NT2/D1 (cell line): ENCODE results near the gene OTOS.

Experiments
- DNase-seq: peaks from one replicate; pipeline ENCODE4 v3.0.0-alpha.2; 2011; ENCODE audit warnings: low read depth, low spot score
- H3K27me3 ChIP-seq: 2 replicates; pipeline ENCODE4 v1.6.0; 2011; ENCODE audit warnings: mild to moderate bottlenecking; ENCODE audit not compliant: insufficient read length, insufficient read depth
- H3K36me3 ChIP-seq: 2 replicates; pipeline ENCODE4 v1.6.1; 2011; ENCODE audit warnings: mild to moderate bottlenecking, low read length, mixed read lengths; ENCODE audit not compliant: insufficient read depth, insufficient read length
- H3K4me1 ChIP-seq: 2 replicates; pipeline ENCODE4 v1.5.1; 2011; ENCODE audit not compliant: insufficient read depth, insufficient read length
- H3K4me3 ChIP-seq: 2 replicates; pipeline ENCODE4 v1.5.1; 2011; ENCODE audit warnings: low read depth; ENCODE audit not compliant: insufficient read length
- H3K9ac ChIP-seq: 2 replicates; pipeline ENCODE4 v1.6.0; 2011; ENCODE audit warnings: low read depth; ENCODE audit not compliant: insufficient read length
- H3K9me3 ChIP-seq: 2 replicates; pipeline ENCODE4 v1.5.1; 2011; ENCODE audit warnings: mild to moderate bottlenecking, low read length; ENCODE audit not compliant: insufficient read depth
- SUZ12 ChIP-seq: IDR thresholded peaks from 2 replicates; pipeline ENCODE4 v1.6.1; 2011; ENCODE audit not compliant: insufficient read length, insufficient read depth; ENCODE audit errors: extremely low read depth
- YY1 ChIP-seq: IDR thresholded peaks from 2 replicates; pipeline ENCODE4 v1.6.1; 2011; ENCODE audit not compliant: insufficient read length, insufficient read depth
- ZNF274 ChIP-seq: IDR thresholded peaks from 2 replicates; pipeline ENCODE4 v1.6.1; 2011; ENCODE audit warnings: mild to moderate bottlenecking, low read depth, low read length

The OTOS gene

GRCh38 chr2:240142859-240143258 is 2.4 kb upstream of the OTOS start:
- Histone ChIP-seq H3K4me3 (no peak overlapping the region), H3K4me1 (peaks cover 19% of the 10 kb centered on the region), H3K36me3 (no peaks in the 10 kb centered on the region), H3K9me3 (no peaks in the 10 kb centered on the region), H3K27me3 (peaks cover 10% of the 10 kb centered on the region), H3K9ac (no peak overlapping the region)
- no peak for DNase-seq
- TF ChIP-seq YY1 (no peak), SUZ12 (no peak), ZNF274 (no peak)

DNA sequence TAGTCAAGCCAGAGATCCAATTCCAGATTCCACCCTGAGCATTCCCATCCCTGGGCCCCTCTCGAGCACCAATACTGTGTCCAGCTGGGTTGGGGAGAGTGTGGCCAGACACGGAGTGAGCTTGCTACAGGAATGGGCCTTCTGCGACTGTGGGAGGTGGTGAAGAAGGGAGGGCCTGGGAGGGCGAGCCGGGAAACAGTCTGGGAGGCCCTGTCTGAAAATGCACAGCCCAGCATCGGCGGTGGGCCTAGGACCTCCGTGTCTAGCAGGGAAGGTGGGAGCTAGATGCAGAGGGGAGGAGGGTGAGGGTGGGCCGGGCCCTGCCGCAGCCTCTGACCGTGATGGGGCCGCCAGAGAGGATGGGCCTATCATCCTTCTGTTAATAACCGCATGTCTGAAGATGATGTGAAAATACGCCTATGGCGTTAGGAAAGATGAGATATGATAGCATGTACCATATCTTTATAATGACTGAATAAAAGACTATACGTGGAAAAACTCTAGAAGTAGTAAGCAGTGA is 1.9 kb upstream of the OTOS start:
- H3K27me3 ChIP-seq, result peaks cover 16% of the 10 kb centered on the region
- H3K4me1 ChIP-seq, result peaks cover 19% of the 10 kb centered on the region
- TF ChIP-seq SUZ12 (no peak), ZNF274 (no peak)
- no peaks in the 10 kb centered on the region for H3K36me3 ChIP-seq
- H3K9me3 ChIP-seq, result no peaks in the 10 kb centered on the region
- no peak overlapping the region for H3K4me3 ChIP-seq
- no peak overlapping the region for H3K9ac ChIP-seq
- DNase-seq, result no peak

DNA sequence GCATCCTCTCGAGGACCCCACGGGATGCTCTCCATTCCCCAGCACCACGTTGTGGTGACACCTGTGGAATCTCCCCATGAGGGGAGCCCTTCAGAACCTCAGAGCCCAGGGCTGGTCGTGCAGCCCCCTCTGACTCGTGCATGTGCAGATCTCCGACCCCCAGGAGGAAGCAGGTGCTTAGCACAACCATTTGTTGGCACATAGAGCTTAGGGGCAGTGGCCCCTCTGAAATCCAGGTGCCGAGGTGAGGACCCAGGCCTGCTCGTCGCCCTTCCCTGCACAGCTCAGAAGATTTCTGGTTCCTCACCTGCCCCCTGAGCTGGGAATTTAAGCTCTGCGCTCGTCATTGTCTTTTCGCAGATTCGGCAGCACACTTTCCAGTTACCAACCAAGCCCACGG is 1.3 kb upstream of the OTOS start:
- H3K9me3 ChIP-seq, result no peaks in the 10 kb centered on the region
- no peak for DNase-seq
- no peak for TF ChIP-seq YY1
- no peak for TF ChIP-seq ZNF274
- TF ChIP-seq SUZ12, result no peak
- no peak overlapping the region for H3K9ac ChIP-seq
- no peak overlapping the region for H3K4me3 ChIP-seq
- no peaks in the 10 kb centered on the region for H3K36me3 ChIP-seq
- peaks cover 21% of the 10 kb centered on the region for H3K27me3 ChIP-seq
- peaks cover 19% of the 10 kb centered on the region for H3K4me1 ChIP-seq

DNA sequence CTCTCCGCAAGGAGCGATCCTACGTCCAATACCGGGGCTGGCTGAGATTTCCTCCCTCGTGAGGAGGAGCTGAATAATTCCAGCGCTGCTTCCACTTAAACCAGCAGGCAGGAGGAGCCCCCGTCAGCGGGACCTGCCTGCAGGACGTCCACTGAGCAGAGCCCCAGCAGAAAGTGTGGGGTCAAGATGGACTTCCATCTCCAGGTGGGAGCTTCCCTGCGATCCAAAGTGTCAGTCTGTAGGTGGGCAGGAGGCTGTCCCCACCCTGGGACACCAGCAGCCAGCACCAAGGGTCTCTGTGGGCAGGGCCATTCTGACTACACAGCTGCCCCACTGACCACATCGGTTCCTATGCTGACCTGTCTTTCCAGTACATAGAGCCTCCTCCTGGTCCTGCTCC is 462 bp upstream of the OTOS start:
- no peaks in the 10 kb centered on the region for H3K36me3 ChIP-seq
- TF ChIP-seq ZNF274 (no peak), YY1 (no peak), SUZ12 (no peak)
- no peak for DNase-seq
- H3K4me1 ChIP-seq, result peaks cover 19% of the 10 kb centered on the region
- H3K27me3 ChIP-seq, result peaks cover 26% of the 10 kb centered on the region
- peak overlapping the region; percentile 27 for H3K9ac ChIP-seq
- H3K9me3 ChIP-seq, result no peaks in the 10 kb centered on the region
- H3K4me3 ChIP-seq, result no peak overlapping the region

DNA sequence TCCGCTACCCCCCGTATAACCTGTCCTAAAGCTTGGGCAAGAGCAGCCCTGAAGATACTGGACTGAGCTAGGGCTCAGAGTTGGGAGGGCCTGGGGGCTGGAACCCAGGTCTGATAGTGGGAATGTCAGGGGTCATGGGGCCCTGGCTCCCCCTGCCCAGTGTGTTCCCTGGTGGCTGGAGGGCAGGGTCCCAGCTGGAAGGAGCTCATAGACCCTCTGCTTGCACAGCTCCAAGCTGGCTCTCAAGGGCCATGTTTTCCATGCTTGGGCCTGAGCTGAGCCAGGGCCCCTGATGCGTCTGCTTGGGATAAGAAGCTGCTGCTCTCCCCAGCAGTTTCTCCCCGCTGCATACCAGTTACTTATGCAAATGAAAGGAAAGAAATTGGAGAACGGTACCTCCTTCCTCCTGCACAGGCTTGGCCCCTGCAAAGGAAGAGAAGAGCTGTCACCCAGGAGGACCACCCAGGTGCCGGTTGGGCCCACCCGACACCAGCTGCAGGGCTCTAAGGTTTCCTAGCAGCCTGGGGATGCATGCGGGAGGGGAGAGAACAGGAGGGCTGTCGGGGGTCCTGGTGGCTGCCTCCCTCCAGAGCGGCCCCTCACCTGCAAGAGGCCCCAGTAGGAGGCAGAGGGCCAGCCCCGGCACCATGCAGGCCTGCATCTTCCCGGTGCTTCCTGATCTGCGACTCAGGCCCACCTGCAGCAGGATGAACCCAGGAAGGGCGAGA is 628 bp downstream of the OTOS start:
- peak; percentile 61 for DNase-seq
- Histone ChIP-seq H3K4me3 (no peak overlapping the region), H3K27me3 (peaks cover 26% of the 10 kb centered on the region), H3K9me3 (no peaks in the 10 kb centered on the region), H3K4me1 (peaks cover 19% of the 10 kb centered on the region), H3K36me3 (peaks cover 2% of the 10 kb centered on the region), H3K9ac (peak overlapping the region; percentile 24)
- TF ChIP-seq ZNF274, result no peak
- TF ChIP-seq SUZ12, result no peak
- TF ChIP-seq YY1, result no peak

- TF ChIP-seq YY1 (no peak), ZNF274 (no peak), SUZ12 (no peak)
- no peak for DNase-seq
- peak overlapping the region; percentile 24 for H3K9ac ChIP-seq
These were observed 1.4 kb downstream of the OTOS start for GRCh38 chr2:240139011-240139441.

DNA sequence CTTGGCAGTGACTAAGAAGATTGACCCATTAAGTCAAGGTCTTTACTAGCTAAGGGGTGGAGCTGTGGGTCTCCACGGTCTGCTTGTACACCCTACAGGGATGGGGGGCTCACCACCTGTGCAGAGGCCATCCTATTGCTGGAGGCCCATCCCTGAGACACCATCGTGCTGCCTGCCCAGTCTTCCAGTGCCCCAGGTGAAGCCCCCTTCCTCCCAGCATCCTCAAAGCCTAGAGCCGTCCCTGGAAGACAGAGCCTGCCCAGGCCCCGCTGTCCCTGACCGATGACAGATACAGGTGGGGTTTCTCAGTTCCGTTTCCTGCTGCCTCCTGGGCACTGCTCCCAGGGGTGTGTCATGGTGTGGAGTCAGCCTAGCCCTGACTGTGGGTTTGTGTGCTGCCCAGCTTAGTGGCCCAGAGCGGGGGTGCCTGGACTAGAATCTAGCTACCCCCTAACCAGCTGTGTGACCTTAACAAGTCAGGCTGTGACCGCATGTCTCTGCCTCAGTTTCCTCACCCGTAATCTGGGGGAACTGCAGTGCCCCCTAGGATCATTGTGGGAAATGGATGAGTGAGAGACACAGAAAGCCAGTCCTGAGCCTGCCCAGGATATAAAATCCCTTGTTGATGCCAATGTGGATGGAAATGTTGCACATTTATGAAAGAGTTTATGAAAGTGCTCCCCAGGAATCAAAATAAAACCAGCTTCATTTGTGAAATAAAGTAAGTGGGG is 2.0 kb downstream of the OTOS start:
- Histone ChIP-seq H3K27me3 (peaks cover 26% of the 10 kb centered on the region), H3K36me3 (peaks cover 16% of the 10 kb centered on the region), H3K4me1 (peaks cover 18% of the 10 kb centered on the region), H3K9me3 (no peaks in the 10 kb centered on the region), H3K9ac (no peak overlapping the region), H3K4me3 (no peak overlapping the region)
- no peak for TF ChIP-seq YY1
- TF ChIP-seq ZNF274, result no peak
- no peak for DNase-seq

More at GRCh38 chr2:240139011-240139441, 1.4 kb downstream of the OTOS start:
- H3K27me3 ChIP-seq, result peaks cover 26% of the 10 kb centered on the region
- no peak overlapping the region for H3K4me3 ChIP-seq
- H3K4me1 ChIP-seq, result peaks cover 19% of the 10 kb centered on the region
- no peaks in the 10 kb centered on the region for H3K9me3 ChIP-seq
- H3K36me3 ChIP-seq, result peaks cover 10% of the 10 kb centered on the region
